Stromal cell of bone marrow (primary cell): ENCODE measurements around the gene C11orf65.
"Not testable (repeated sequence)": the region's sequence is repeated elsewhere in the genome, so short reads cannot be mapped to it uniquely, and the experiment has no call there.

Experiments
- DNase-seq: peaks from one replicate; pipeline ENCODE4 v3.0.0-alpha.2; 2012; ENCODE audit warnings: low read depth

The C11orf65 gene

DNA sequence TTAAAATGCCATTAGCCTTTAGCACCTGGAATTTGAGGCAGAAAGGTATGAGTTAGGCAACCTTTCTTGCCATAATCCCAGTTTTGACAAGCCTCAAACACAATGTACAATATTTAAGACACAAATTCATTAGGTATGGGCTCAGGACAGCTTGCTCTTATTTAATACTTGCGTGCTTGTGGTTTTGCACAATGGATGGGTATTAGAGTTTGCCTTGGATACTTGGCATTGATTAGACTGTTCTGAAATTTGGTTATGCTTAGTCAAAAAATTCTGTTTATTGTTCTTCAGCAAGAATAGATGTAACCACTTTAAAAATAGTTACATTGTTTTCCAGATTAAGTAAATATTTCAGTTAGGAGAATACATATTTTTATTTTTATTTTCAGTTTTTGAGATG, 5.4 kb upstream of the C11orf65 start:
- DNase-seq: no peak

GRCh38 chr11:108468478-108468864, 1.1 kb upstream of the C11orf65 start:
- no peak for DNase-seq

GRCh38 chr11:108466405-108466804, 924 bp downstream of the C11orf65 start:
- DNase-seq: no peak

DNA sequence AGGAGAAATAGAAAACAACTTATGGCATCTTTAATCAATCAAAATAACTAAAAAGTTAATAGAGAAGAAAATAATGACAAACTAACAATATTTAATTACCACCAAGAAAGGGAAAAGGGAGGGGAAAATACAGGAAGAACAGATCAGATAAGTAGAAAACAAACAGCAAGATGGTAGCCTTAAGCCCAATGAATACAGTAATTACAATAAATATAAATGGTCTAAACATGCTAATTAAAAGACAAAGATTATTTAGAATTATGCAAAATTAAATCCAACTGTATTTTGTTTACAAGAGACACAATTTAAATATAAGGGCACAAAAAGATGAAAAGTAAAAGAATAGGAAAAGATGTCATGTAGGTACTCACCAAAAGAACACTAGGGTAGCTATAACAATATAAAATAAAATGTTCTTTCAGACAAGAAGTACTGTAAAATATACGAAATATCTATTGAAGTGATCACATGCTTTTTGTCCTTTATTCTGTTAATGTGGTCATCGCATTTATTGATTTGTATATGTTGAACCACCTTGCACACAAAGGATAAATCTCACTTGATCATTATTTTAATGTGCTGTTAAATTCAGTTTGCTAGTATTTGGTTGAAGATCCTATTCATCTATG, 14.0 kb downstream of the C11orf65 start:
- DNase-seq: no peak

DNA sequence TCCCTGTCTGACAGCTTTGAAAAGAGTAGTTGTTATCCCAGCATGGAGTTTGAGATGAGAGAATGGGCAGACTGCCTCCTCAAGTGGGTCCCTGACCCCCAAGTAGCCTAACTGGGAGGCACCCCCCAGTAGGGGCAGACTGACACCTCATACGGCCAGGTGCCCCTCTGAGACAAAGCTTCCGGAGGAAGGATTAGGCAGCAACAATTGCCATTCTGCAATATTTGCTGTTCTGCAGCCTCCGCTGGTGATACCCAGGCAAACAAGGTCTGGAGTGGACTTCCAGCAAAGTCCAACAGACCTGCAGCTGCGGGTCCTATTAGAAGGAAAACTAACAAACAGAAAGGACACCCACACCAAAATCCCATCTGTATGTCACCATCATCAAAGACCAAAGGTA, 25.9 kb downstream of the C11orf65 start:
- DNase-seq: not testable (repeated sequence)

GRCh38 chr11:108436594-108436993, 30.7 kb downstream of the C11orf65 start:
- DNase-seq: no peak

GRCh38 chr11:108435066-108435465, 32.3 kb downstream of the C11orf65 start:
- no peak for DNase-seq

- no peak for DNase-seq
These were observed 34.5 kb downstream of the C11orf65 start for GRCh38 chr11:108432783-108433182.

- no peak for DNase-seq
These were observed 35.3 kb downstream of the C11orf65 start for GRCh38 chr11:108431997-108432396.

GRCh38 chr11:108431370-108431769, 36.0 kb downstream of the C11orf65 start:
- no peak for DNase-seq

GRCh38 chr11:108417551-108417950, 49.8 kb downstream of the C11orf65 start:
- not testable (repeated sequence) for DNase-seq

DNA sequence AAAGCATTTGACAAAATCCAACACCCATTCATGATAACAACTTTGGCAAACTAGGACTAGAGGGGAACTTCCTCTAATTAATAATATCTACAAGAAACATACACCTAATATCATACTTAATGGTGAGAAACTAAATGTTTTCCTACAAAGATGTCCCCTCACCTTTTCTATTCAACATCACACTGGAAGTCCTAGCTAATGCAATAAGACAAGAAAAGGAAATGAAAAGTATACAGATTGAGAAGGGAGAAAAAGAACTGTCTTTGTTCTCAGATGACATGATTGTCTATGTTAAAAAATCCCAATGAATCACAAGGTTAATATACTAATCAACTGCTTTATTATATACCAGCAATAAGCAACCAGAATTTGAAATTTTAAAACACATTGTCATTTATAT, 52.4 kb downstream of the C11orf65 start:
- DNase-seq: no peak

- no peak for DNase-seq
These were observed 61.6 kb downstream of the C11orf65 start for GRCh38 chr11:108405706-108406105.

DNA sequence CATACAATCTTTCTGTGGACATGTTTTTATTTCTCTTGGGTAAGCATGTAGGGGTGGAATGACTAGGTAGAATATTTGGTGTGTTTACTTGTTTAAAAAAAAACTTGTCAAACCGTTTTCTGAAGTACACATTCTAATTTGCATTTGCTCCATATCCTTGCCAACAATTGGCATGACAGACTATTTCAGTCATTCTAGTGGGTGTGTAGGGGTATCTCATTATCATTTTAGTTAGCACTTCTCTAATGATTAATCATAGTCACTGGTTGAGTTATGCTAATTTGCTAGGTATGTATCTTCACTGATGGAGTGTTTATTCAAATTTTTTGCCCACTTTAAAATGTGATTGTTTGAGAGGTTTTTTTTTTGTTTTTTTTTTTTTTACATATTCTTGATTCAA, 64.3 kb downstream of the C11orf65 start:
- no peak for DNase-seq

GRCh38 chr11:108402241-108402640, 65.1 kb downstream of the C11orf65 start:
- no peak for DNase-seq

- no peak for DNase-seq
These were observed 68.9 kb downstream of the C11orf65 start for GRCh38 chr11:108398439-108398838.

- DNase-seq: not testable (repeated sequence)
These were observed 70.7 kb downstream of the C11orf65 start for GRCh38 chr11:108396672-108397071.

GRCh38 chr11:108394744-108395284, 72.5 kb downstream of the C11orf65 start:
- DNase-seq: no peak

- no peak for DNase-seq
These were observed 74.3 kb downstream of the C11orf65 start for GRCh38 chr11:108393046-108393445.

- DNase-seq: no peak
These were observed 75.0 kb downstream of the C11orf65 start for GRCh38 chr11:108392353-108392752.

DNA sequence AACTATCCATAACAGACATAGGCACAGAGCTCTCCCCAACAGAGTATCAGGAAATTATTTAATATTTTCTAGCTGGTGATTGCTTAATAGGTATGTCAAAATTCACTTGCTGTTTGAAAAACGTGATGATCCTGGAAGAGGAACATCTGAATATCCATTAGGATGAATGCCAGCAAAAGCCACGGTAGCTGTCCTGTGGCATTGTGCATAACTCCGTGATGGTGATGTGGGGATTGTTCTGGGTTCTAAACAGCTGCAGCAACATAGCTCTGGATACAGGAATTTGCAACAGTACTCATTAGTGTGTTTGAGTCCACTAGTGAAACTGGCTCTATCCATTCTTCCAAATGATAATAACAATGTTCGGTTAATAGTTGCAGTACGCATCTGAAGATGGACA, 78.8 kb downstream of the C11orf65 start:
- DNase-seq: no peak

- not testable (repeated sequence) for DNase-seq
These were observed 93.8 kb downstream of the C11orf65 start for GRCh38 chr11:108373505-108373904.

DNA sequence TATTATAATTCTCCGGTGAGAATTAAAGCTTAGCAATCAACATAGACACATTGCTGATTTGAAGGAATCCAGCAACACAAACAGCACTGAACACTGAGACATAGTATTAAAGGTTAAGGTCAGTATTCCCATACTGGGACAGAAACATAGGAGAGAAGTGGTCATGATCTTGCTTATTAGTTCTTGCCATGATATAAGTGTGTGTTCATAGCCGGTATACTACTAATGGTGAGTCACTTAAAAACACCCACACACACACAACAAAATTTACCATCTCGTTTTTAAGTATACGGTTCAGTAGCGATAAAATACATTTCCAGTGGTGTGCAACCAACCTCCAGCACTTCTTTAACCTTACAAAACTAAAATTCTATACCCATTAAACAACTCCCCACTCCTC, 96.3 kb downstream of the C11orf65 start:
- DNase-seq: no peak

GRCh38 chr11:108370315-108370714, 97.0 kb downstream of the C11orf65 start:
- no peak for DNase-seq
